ENCODE measurements around the gene CUX1.

DNA sequence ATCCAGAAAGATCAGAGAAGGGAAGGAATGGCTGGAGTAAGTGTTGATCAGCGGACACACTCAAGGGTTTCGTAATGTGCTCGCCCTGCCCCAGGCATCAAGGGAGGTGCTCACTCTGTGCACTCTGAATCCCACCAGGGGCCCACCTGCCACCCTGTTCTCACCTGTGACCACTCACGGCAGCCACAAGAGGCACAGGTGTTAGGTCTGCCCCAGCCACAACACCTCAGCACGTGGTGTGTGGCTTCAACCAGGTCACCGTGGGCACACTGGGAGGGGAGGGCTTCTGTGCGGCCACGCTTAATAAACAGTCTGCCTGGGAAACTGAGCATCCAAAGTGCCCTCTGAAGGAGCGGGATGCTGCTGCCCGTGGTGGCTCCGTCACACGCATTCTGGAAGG is 49.8 kb downstream of the CUX1 start:
- TF ChIP-seq, protein P1, sequence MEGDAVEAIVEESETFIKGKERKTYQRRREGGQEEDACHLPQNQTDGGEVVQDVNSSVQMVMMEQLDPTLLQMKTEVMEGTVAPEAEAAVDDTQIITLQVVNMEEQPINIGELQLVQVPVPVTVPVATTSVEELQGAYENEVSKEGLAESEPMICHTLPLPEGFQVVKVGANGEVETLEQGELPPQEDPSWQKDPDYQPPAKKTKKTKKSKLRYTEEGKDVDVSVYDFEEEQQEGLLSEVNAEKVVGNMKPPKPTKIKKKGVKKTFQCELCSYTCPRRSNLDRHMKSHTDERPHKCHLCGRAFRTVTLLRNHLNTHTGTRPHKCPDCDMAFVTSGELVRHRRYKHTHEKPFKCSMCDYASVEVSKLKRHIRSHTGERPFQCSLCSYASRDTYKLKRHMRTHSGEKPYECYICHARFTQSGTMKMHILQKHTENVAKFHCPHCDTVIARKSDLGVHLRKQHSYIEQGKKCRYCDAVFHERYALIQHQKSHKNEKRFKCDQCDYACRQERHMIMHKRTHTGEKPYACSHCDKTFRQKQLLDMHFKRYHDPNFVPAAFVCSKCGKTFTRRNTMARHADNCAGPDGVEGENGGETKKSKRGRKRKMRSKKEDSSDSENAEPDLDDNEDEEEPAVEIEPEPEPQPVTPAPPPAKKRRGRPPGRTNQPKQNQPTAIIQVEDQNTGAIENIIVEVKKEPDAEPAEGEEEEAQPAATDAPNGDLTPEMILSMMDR (IDR thresholded peaks at IDR 0.05; ENCODE audit: low read length) = no peak
- no peak for TF ChIP-seq EZH2 (optimal IDR thresholded peaks at IDR 0.05; ENCODE audit: low read depth, low read length)

Data from MM.1S (cell line).